Nephron (organoid): ENCODE results near the gene ZNFX1.

Experiments used
- H3K27ac Mint-ChIP-seq, 3 experiments: 2 replicates each; pipeline ENCODE4 v1.8.0; 2020; ENCODE audit warnings: mixed read lengths in 3 of 3, mild to moderate bottlenecking in 2 of 3, moderate library complexity in 1 of 3
- H3K27me3 Mint-ChIP-seq: 2 replicates; pipeline ENCODE4 v1.8.0; 2021; ENCODE audit warnings: low read depth, mild to moderate bottlenecking, moderate library complexity, mixed read lengths
- H3K36me3 Mint-ChIP-seq: 2 replicates; pipeline ENCODE4 v1.8.0; 2020; ENCODE audit warnings: low read depth, mixed read lengths
- H3K4me1 Mint-ChIP-seq: 2 replicates; pipeline ENCODE4 v1.8.0; 2020; ENCODE audit warnings: mixed read lengths
- H3K4me3 Mint-ChIP-seq, 3 experiments: 2 replicates each; pipeline ENCODE4 v1.8.0; 2020; ENCODE audit warnings: mild to moderate bottlenecking in 3 of 3, mixed read lengths in 3 of 3, moderate library complexity in 2 of 3
- H3K9me3 Mint-ChIP-seq: 2 replicates; pipeline ENCODE4 v1.8.0; 2020; ENCODE audit warnings: mixed read lengths
- TF ChIP-seq, protein P1 (sequence below), 3 experiments: fragments of 200-600 bp; sonication (generic); IDR thresholded peaks; one replicate each; pipeline ENCODE4 v1.5.0; 2021; ENCODE audit warnings: antibody characterized with exemption in 3 of 3; ENCODE audit not compliant: unreplicated experiment in 3 of 3

The ZNFX1 gene

DNA sequence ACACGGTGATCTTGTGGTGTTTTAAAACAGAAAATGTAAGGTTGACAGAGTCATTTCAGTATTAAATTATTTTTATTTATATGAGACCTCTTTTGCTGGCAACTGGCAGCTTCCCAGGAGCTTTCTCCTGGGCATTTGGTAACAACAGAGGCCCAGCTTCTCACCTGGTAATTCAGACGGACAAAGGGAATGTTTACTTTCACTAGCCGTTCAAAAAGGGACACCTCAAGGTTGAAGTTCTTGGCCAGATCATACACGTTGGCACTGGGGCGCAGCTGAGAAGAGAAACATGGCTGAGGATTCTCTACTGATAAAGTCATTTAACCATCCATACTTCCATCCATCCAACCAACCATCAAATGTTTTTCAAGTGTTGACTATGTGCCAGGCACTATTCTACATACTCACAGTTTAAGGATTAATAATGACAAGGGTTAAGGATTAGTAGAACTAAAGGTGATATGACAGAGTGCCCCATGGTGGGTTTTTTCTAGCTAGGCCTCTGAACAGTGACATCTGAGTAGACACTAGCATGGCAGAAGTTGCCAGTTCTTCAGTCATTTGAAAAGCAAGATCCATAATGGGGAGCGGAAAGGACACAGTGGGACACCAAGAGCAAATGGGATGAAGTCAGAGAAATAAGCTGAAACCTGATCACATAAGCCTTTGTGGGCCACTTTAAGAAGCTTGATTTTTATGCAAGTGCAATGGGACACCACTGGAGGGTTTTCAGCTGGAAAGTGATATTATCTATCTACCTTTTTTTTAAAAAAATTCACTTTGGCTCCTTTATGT lies 25.1 kb downstream of the ZNFX1 start:
- Mint-ChIP-seq H3K36me3 (peaks cover 72% of the 10 kb centered on the region), H3K4me1 (no peaks in the 10 kb centered on the region), H3K9me3 (no peaks in the 10 kb centered on the region), H3K4me3 (no peak overlapping the region), H3K27ac (no peak overlapping the region), H3K27me3 (no peaks in the 10 kb centered on the region)
- TF ChIP-seq, protein P1, sequence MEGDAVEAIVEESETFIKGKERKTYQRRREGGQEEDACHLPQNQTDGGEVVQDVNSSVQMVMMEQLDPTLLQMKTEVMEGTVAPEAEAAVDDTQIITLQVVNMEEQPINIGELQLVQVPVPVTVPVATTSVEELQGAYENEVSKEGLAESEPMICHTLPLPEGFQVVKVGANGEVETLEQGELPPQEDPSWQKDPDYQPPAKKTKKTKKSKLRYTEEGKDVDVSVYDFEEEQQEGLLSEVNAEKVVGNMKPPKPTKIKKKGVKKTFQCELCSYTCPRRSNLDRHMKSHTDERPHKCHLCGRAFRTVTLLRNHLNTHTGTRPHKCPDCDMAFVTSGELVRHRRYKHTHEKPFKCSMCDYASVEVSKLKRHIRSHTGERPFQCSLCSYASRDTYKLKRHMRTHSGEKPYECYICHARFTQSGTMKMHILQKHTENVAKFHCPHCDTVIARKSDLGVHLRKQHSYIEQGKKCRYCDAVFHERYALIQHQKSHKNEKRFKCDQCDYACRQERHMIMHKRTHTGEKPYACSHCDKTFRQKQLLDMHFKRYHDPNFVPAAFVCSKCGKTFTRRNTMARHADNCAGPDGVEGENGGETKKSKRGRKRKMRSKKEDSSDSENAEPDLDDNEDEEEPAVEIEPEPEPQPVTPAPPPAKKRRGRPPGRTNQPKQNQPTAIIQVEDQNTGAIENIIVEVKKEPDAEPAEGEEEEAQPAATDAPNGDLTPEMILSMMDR (IDR thresholded peaks at IDR 0.05; ENCODE audit: unreplicated experiment in 3 of 3) = no peak

DNA sequence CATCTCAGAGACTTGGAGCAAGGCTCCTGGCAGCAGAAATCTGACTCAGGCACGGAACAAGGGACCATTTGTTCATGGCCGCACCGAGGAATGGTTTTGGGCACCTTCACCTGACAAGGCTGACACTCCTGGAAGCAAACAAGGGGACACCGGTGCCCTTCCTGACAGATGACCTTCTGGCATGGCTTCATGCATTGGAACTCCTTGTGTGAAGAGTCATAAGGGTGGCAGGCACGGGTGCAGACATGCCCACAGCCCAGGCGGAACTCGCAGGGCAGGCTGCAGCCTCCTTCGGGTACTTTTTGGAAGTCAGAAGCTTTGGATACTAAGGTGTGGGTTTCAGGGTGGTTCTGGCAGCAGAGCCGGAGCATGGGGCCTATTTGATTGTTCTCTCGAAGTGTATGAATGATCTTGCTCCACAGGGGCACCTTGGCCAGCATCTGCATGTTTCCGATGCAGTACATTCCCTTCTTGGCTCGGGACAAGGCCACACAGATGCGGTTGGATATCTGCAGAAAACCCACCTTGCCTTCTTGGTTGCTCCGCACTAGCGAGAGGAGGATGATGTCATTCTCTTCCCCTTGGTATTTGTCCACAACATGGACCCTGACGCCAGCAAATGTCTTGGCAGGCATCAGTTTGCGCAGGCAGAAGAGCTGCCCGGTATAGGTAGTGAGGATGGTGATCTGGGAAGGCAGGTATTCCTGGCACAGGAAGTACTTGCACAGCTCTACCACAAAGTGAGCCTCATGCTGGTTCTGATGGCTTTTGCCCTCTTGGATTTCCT lies 28.8 kb downstream of the ZNFX1 start:
- Mint-ChIP-seq H3K4me1 (no peaks in the 10 kb centered on the region), H3K9me3 (no peaks in the 10 kb centered on the region), H3K36me3 (peaks cover 59% of the 10 kb centered on the region), H3K4me3 (no peak overlapping the region), H3K27ac (no peak overlapping the region), H3K27me3 (no peaks in the 10 kb centered on the region)
- TF ChIP-seq, protein P1 (IDR thresholded peaks at IDR 0.05; ENCODE audit: unreplicated experiment in 3 of 3) = no peak

DNA sequence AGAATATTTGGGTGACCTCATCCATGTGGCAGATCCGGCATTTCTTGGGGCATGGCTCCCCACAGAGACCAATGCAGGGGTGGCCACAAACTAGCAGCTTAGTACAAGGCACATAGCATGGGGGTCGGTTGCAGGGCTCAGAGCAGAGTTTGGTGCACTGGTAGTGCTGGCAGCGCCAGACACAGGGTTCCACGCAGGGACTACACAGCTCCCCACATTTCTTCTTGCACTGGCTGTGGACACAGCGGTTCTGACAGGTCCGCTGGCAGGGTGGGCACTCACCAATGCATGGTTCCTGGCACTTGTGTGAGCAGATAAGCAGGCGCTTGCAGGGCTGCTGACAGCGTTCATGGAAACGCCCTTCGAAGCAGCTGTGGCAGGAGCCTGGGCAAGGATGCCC lies 29.6 kb downstream of the ZNFX1 start:
- Mint-ChIP-seq H3K27ac (no peak overlapping the region), H3K4me3 (no peak overlapping the region), H3K9me3 (no peaks in the 10 kb centered on the region), H3K27me3 (no peaks in the 10 kb centered on the region), H3K36me3 (peaks cover 61% of the 10 kb centered on the region), H3K4me1 (no peaks in the 10 kb centered on the region)
- TF ChIP-seq, protein P1 (IDR thresholded peaks at IDR 0.05; ENCODE audit: unreplicated experiment in 3 of 3) = no peak

DNA sequence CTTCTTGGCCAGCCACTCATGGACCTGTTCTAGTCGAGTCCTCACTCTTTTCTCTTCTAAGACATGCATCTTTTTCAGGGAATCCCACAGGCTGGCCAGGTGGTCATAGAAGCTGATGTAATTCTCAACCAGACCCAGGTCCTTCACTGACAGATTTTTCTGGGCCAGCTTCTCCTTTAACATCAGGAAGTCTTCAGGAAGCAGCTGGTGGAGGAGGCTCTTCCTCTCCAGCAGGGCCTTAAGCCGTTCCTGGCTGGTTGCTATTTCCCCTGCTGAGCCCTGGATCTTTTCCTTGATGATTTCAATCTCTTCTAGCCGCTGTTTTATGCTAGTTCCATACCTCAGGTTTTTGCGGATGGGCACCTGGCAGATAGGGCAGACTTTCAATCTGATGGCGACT lies 30.1 kb downstream of the ZNFX1 start:
- H3K4me3 Mint-ChIP-seq = no peak overlapping the region
- TF ChIP-seq, protein P1 (IDR thresholded peaks at IDR 0.05; ENCODE audit: unreplicated experiment in 3 of 3) = no peak
- peaks cover 60% of the 10 kb centered on the region for H3K36me3 Mint-ChIP-seq
- H3K4me1 Mint-ChIP-seq = no peaks in the 10 kb centered on the region
- H3K27ac Mint-ChIP-seq = no peak overlapping the region
- no peaks in the 10 kb centered on the region for H3K27me3 Mint-ChIP-seq
- no peaks in the 10 kb centered on the region for H3K9me3 Mint-ChIP-seq

DNA sequence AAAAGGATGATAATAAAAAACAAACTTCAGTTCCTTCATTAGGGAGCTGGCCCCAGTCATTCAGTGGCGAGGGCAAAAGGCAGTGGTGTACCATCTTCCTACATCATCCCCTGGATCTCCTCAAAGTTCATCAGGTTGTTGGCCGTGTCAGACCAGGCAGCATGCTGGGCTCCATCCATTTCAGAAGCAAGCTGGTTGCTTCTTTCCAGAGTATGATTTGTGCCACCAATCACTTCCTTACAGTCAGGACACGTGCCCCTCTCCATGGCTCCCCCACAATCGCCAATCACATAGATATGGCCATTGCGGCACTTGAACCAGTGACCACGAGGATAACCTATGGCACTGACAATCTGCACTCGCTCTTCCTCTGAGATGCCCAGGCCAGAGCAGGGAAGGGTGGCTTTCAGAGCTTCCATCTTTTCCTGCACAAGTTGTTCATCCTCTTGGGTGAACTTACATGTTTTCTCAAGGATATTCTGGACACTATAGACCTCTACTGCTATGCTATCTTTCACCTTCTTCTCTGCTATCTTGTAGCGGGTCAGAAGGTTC lies 30.6 kb downstream of the ZNFX1 start:
- no peak overlapping the region for H3K4me3 Mint-ChIP-seq
- no peak overlapping the region for H3K27ac Mint-ChIP-seq
- H3K36me3 Mint-ChIP-seq = peaks cover 59% of the 10 kb centered on the region
- TF ChIP-seq, protein P1 (IDR thresholded peaks at IDR 0.05; ENCODE audit: unreplicated experiment in 3 of 3) = no peak
- no peaks in the 10 kb centered on the region for H3K9me3 Mint-ChIP-seq
- no peaks in the 10 kb centered on the region for H3K27me3 Mint-ChIP-seq
- no peaks in the 10 kb centered on the region for H3K4me1 Mint-ChIP-seq
